ENCODE measurements around the gene FRMD7.

FRMD7 gene

DNA sequence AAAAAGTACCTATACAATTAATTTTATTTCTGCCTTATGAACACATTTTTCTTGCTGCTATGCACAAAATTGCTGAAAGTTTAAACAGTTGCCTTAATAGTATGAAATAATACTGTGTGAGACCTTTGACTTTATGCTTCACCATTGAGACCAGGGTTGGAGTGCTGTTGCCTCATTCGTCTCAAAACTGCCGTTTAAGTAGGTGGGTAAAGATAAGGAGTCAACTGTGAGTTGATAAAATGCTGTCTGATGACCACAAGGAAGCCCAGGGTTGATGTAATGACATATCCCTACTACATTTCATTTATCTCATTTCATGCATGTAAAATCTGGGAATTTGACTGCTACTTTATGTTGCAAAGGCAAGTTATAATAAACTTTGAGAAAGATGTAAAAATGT, 81.3 kb downstream of the FRMD7 start:
- Histone ChIP-seq H3K9me3 (ENCODE audit: insufficient read depth, low read depth, low read length) (no peaks in the 10 kb centered on the region), H3K4me2 (ENCODE audit: low read depth, low read length, poor library complexity, severe bottlenecking) (no peak overlapping the region), H3K9ac (ENCODE audit: low read depth, low read length, poor library complexity, severe bottlenecking) (no peak overlapping the region), H3K4me3 (ENCODE audit: low read length, poor library complexity, severe bottlenecking) (no peak overlapping the region), H3F3A (ENCODE audit: low read depth) (no peaks in the 10 kb centered on the region), H3K9me2 (replicated peaks; ENCODE audit: low read depth, low read length) (no peaks in the 10 kb centered on the region), H2AFZ (ENCODE audit: low read length) (no peak overlapping the region), H3K4me1 (ENCODE audit: insufficient read depth, low read length, poor library complexity, severe bottlenecking) (no peaks in the 10 kb centered on the region), H3K36me3 (ENCODE audit: insufficient read depth, low read length) (peaks cover 4% of the 10 kb centered on the region; the same call in 1 of the 2 replicates), H3K79me2 (ENCODE audit: insufficient read depth, low read length) (peaks cover 91% of the 10 kb centered on the region), H4K20me1 (ENCODE audit: insufficient read depth, low read length, poor library complexity, severe bottlenecking) (peaks cover 74% of the 10 kb centered on the region), H3K27me3 (ENCODE audit: insufficient read depth, low read length, poor library complexity, severe bottlenecking) (no peaks in the 10 kb centered on the region)
- TF ChIP-seq, protein P1, sequence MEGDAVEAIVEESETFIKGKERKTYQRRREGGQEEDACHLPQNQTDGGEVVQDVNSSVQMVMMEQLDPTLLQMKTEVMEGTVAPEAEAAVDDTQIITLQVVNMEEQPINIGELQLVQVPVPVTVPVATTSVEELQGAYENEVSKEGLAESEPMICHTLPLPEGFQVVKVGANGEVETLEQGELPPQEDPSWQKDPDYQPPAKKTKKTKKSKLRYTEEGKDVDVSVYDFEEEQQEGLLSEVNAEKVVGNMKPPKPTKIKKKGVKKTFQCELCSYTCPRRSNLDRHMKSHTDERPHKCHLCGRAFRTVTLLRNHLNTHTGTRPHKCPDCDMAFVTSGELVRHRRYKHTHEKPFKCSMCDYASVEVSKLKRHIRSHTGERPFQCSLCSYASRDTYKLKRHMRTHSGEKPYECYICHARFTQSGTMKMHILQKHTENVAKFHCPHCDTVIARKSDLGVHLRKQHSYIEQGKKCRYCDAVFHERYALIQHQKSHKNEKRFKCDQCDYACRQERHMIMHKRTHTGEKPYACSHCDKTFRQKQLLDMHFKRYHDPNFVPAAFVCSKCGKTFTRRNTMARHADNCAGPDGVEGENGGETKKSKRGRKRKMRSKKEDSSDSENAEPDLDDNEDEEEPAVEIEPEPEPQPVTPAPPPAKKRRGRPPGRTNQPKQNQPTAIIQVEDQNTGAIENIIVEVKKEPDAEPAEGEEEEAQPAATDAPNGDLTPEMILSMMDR (conservative IDR thresholded peaks at IDR 0.05; ENCODE audit: low read length), result no peak
- TF ChIP-seq EZH2phosphoT487 (IDR thresholded peaks at IDR 0.05; ENCODE audit: borderline replicate concordance), result no peak

DNA sequence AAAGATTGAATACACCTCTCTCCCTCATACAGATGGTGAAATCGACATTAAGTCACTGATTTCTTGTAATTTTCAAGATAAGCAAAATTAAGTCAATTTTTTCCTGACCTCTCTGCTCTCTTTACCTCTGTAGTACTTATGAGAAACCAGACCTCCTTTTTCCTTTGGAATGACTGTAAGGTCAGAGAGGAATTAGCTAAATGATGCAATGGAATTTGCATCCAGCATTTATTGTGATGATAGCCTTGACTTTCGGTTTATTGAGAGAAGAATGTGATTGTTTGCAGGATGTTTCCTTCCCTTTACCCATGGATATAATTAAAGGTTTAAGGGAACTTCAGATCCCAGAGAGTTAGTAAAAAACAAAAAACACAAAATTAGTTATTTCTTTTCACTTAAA, 82.4 kb downstream of the FRMD7 start:
- no peaks in the 10 kb centered on the region for H3F3A ChIP-seq (ENCODE audit: low read depth)
- peaks cover 76% of the 10 kb centered on the region for H4K20me1 ChIP-seq (ENCODE audit: insufficient read depth, low read length, poor library complexity, severe bottlenecking)
- H3K9ac ChIP-seq (ENCODE audit: low read depth, low read length, poor library complexity, severe bottlenecking), result no peak overlapping the region
- no peaks in the 10 kb centered on the region for H3K27me3 ChIP-seq (ENCODE audit: insufficient read depth, low read length, poor library complexity, severe bottlenecking)
- H3K36me3 ChIP-seq (ENCODE audit: insufficient read depth, low read length), result peaks cover 4% of the 10 kb centered on the region; the same call in 1 of the 2 replicates
- TF ChIP-seq EZH2phosphoT487 (IDR thresholded peaks at IDR 0.05; ENCODE audit: borderline replicate concordance), result no peak
- TF ChIP-seq, protein P1 (conservative IDR thresholded peaks at IDR 0.05; ENCODE audit: low read length), result no peak
- no peak overlapping the region for H2AFZ ChIP-seq (ENCODE audit: low read length)
- no peaks in the 10 kb centered on the region for H3K9me2 ChIP-seq (replicated peaks; ENCODE audit: low read depth, low read length)
- H3K4me3 ChIP-seq (ENCODE audit: low read length, poor library complexity, severe bottlenecking), result no peak overlapping the region
- H3K4me2 ChIP-seq (ENCODE audit: low read depth, low read length, poor library complexity, severe bottlenecking), result no peak overlapping the region
- H3K9me3 ChIP-seq (ENCODE audit: insufficient read depth, low read depth, low read length), result no peaks in the 10 kb centered on the region
- peaks cover 91% of the 10 kb centered on the region for H3K79me2 ChIP-seq (ENCODE audit: insufficient read depth, low read length)
- no peaks in the 10 kb centered on the region for H3K4me1 ChIP-seq (ENCODE audit: insufficient read depth, low read length, poor library complexity, severe bottlenecking)

DNA sequence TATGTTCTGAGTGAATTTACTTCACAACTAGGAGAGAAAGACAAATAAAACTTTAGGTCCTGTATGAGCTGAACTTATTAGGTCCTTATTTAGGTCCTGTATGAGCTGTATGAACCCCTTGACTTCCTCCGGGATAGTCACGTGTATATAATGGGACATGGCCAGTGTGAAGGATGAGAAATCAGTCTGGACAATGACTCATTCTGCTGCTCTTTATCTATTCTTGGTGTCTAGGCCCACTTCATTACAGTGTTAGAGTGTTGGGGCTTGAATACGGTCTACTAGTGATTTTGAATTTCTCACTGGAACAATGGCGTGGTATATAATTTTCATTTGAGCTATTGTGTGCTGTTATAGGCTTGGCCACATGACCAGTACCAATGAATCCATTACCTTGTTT, 82.9 kb downstream of the FRMD7 start:
- H3K4me3 ChIP-seq (ENCODE audit: low read length, poor library complexity, severe bottlenecking), result no peak overlapping the region
- H3K4me1 ChIP-seq (ENCODE audit: insufficient read depth, low read length, poor library complexity, severe bottlenecking), result no peaks in the 10 kb centered on the region
- peaks cover 91% of the 10 kb centered on the region for H3K79me2 ChIP-seq (ENCODE audit: insufficient read depth, low read length)
- no peaks in the 10 kb centered on the region for H3K27me3 ChIP-seq (ENCODE audit: insufficient read depth, low read length, poor library complexity, severe bottlenecking)
- H3K4me2 ChIP-seq (ENCODE audit: low read depth, low read length, poor library complexity, severe bottlenecking), result no peak overlapping the region
- no peak overlapping the region for H2AFZ ChIP-seq (ENCODE audit: low read length)
- H3F3A ChIP-seq (ENCODE audit: low read depth), result no peaks in the 10 kb centered on the region
- H3K9me2 ChIP-seq (replicated peaks; ENCODE audit: low read depth, low read length), result no peaks in the 10 kb centered on the region
- H4K20me1 ChIP-seq (ENCODE audit: insufficient read depth, low read length, poor library complexity, severe bottlenecking), result peaks cover 79% of the 10 kb centered on the region
- H3K36me3 ChIP-seq (ENCODE audit: insufficient read depth, low read length), result no peaks in the 10 kb centered on the region
- no peak overlapping the region for H3K9ac ChIP-seq (ENCODE audit: low read depth, low read length, poor library complexity, severe bottlenecking)
- no peak for TF ChIP-seq EZH2phosphoT487 (IDR thresholded peaks at IDR 0.05; ENCODE audit: borderline replicate concordance)
- H3K9me3 ChIP-seq (ENCODE audit: insufficient read depth, low read depth, low read length), result no peaks in the 10 kb centered on the region

DNA sequence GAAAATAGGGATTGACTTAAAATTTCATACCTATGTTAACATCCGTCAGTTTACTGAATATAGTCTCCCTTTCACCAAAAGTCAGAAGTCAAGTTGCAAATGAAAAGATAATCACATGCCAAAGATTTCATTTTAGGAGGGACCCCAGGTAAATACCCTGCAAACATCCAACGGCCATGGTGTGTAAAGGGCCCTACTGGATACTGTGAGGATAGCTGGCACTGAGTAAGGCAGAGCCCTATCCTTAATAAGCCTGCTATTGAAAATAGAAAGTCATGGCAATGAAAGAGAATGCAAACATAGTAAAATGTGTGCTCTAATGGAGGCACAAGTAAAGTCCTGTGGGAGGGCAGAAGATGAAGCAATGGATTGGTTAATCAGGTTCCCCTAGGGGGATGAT, 83.8 kb downstream of the FRMD7 start:
- H3K4me2 ChIP-seq (ENCODE audit: low read depth, low read length, poor library complexity, severe bottlenecking), result no peak overlapping the region
- H3K79me2 ChIP-seq (ENCODE audit: insufficient read depth, low read length), result peaks cover 91% of the 10 kb centered on the region

More for the DNA sequence above, 83.8 kb downstream of the FRMD7 start:
- Histone ChIP-seq H4K20me1 (ENCODE audit: insufficient read depth, low read length, poor library complexity, severe bottlenecking) (peaks cover 84% of the 10 kb centered on the region), H3F3A (ENCODE audit: low read depth) (no peaks in the 10 kb centered on the region), H3K4me1 (ENCODE audit: insufficient read depth, low read length, poor library complexity, severe bottlenecking) (no peaks in the 10 kb centered on the region), H3K9me3 (ENCODE audit: insufficient read depth, low read depth, low read length) (no peaks in the 10 kb centered on the region), H2AFZ (ENCODE audit: low read length) (no peak overlapping the region), H3K36me3 (ENCODE audit: insufficient read depth, low read length) (no peaks in the 10 kb centered on the region), H3K9ac (ENCODE audit: low read depth, low read length, poor library complexity, severe bottlenecking) (no peak overlapping the region), H3K9me2 (replicated peaks; ENCODE audit: low read depth, low read length) (no peaks in the 10 kb centered on the region), H3K4me3 (ENCODE audit: low read length, poor library complexity, severe bottlenecking) (no peak overlapping the region), H3K27me3 (ENCODE audit: insufficient read depth, low read length, poor library complexity, severe bottlenecking) (no peaks in the 10 kb centered on the region)
- TF ChIP-seq EZH2phosphoT487 (IDR thresholded peaks at IDR 0.05; ENCODE audit: borderline replicate concordance), result no peak
- TF ChIP-seq, protein P1 (conservative IDR thresholded peaks at IDR 0.05; ENCODE audit: low read length), result no peak
